Lung (tissue), 16 donors: ENCODE results near the gene RGS1. TPM values are rescaled to one million over a fixed set of nuclear protein-coding genes. Genes with fewer than 3 reads are reported as not detected.

Experiments
- ATAC-seq: fragments of 200-7000 bp; cut with Tn5 transposase; one replicate; pipeline ENCODE4 v1.9.1; 2020; ENCODE audit warnings: moderate number of reproducible peaks; ENCODE audit not compliant: insufficient read depth, low FRiP score
- DNase-seq, 3 donors: peaks; one replicate each; pipeline ENCODE4 v3.0.0-alpha.2; 2013 to 2017
- H3K27ac ChIP-seq, 2 donors: one replicate each; pipeline ENCODE4 v1.5.1; 2013; ENCODE audit warnings: mild to moderate bottlenecking in 2 of 2, moderate library complexity in 2 of 2, control low read depth in 1 of 2, inconsistent platforms in 1 of 2, low read depth in 1 of 2, low read length in 1 of 2
- H3K27me3 ChIP-seq, 3 donors: one replicate each; pipeline ENCODE4 v1.5.1; 2013; ENCODE audit warnings: low read length in 2 of 3; ENCODE audit not compliant: control insufficient read depth in 3 of 3, insufficient read depth in 3 of 3
- H3K36me3 ChIP-seq, 4 donors: one replicate each; pipeline ENCODE4 v1.5.1; 2013; ENCODE audit warnings: low read length in 4 of 4, mild to moderate bottlenecking in 1 of 4, moderate library complexity in 1 of 4; ENCODE audit not compliant: control insufficient read depth in 4 of 4, insufficient read depth in 4 of 4
- H3K4me1 ChIP-seq, 5 donors: one replicate each; pipeline ENCODE4 v1.5.1; 2013; ENCODE audit warnings: low read length in 5 of 5, mild to moderate bottlenecking in 2 of 5, moderate library complexity in 1 of 5; ENCODE audit not compliant: control insufficient read depth in 5 of 5, insufficient read depth in 5 of 5
- H3K4me3 ChIP-seq: one replicate; pipeline ENCODE4 v1.5.1; 2013; ENCODE audit warnings: mild to moderate bottlenecking, control low read depth, moderate library complexity
- H3K9ac ChIP-seq, 2 donors: one replicate each; pipeline ENCODE4 v1.5.1; 2013; ENCODE audit warnings: low read length in 2 of 2, control low read depth in 1 of 2; ENCODE audit not compliant: insufficient read depth in 1 of 2
- H3K9me3 ChIP-seq, 4 donors: one replicate each; pipeline ENCODE4 v1.5.1; 2013; ENCODE audit warnings: low read length in 3 of 4, mild to moderate bottlenecking in 1 of 4, moderate library complexity in 1 of 4; ENCODE audit not compliant: control insufficient read depth in 4 of 4, insufficient read depth in 3 of 4
- WGBS, 2 donors: extraction: QIAGEN DNeasy Blood & Tissue Kit; methylation state at CpG; one replicate each; pipeline ENCODE4 v1.1.7; 2013; 5-methylcytosine and 5-hydroxymethylcytosine counted together
- long read RNA-seq, 5 donors: transcript quantifications; one replicate each; lab custom pipeline, GENCODE V29; 2026
- polyA plus RNA-seq, 2 donors: library from polyadenylated mRNA; stranded (reverse); fragments of 200-250 nt; gene quantifications; one replicate each; pipeline ENCODE4 v1.2.1, GENCODE V29; 2013
- total RNA-seq, 2 donors: library from RNA; depleted of rRNA in 1 of 2; stranded (reverse); fragments of >200 nt in 1 of 2; gene quantifications; one replicate each; pipeline ENCODE4 v1.2.1, GENCODE V29; 2014 to 2021
- TF ChIP-seq, protein P1 (sequence below): IDR thresholded peaks from 2 replicates; pipeline ENCODE4 v1.5.1; 2012; ENCODE audit warnings: mild to moderate bottlenecking; ENCODE audit errors: control extremely low read depth, extremely low read depth
- donor health status: control.
- donor health status: control.
- donor health status: Bipolar disorder and iron deficiency.
- donor health status: healthy.
- donor health status: DM: yes; HTN: yes; CAD: no.

Gene RGS1, protein sequence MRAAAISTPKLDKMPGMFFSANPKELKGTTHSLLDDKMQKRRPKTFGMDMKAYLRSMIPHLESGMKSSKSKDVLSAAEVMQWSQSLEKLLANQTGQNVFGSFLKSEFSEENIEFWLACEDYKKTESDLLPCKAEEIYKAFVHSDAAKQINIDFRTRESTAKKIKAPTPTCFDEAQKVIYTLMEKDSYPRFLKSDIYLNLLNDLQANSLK
- total RNA-seq (10 to 100 TPM in 1 of 2 donors, 1 to 10 TPM in 1; 7.3 to 86.6 TPM), polyA plus RNA-seq (10 to 100 TPM in 1 of 2 donors, 1 to 10 TPM in 1; 8.0 to 34.1 TPM)
- long read RNA-seq, donor 1 = 0 reads
- long read RNA-seq, donor 2, partial matches to known transcripts = 0 of 1 reads
- long read RNA-seq, donor 2, other reads (novel, unspliced or antisense) = 0 of 1 reads
- long read RNA-seq, donor 3 = 0 reads
- long read RNA-seq, donor 4 = 0 reads
- long read RNA-seq, donor 5 = 0 reads

- peaks cover 0 to 5% (median 0%) of the 10 kb centered on the region in 5 donors for H3K4me1 ChIP-seq
- H3K27me3 ChIP-seq = no peaks in the 10 kb centered on the region
- 44 to 49% methylated on average over 7 of the region's 7 CpGs for WGBS, 2 donors
- no peaks in the 10 kb centered on the region for H3K36me3 ChIP-seq
- TF ChIP-seq, protein P1, sequence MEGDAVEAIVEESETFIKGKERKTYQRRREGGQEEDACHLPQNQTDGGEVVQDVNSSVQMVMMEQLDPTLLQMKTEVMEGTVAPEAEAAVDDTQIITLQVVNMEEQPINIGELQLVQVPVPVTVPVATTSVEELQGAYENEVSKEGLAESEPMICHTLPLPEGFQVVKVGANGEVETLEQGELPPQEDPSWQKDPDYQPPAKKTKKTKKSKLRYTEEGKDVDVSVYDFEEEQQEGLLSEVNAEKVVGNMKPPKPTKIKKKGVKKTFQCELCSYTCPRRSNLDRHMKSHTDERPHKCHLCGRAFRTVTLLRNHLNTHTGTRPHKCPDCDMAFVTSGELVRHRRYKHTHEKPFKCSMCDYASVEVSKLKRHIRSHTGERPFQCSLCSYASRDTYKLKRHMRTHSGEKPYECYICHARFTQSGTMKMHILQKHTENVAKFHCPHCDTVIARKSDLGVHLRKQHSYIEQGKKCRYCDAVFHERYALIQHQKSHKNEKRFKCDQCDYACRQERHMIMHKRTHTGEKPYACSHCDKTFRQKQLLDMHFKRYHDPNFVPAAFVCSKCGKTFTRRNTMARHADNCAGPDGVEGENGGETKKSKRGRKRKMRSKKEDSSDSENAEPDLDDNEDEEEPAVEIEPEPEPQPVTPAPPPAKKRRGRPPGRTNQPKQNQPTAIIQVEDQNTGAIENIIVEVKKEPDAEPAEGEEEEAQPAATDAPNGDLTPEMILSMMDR = no peak
- peak; percentile 67 for ATAC-seq
- H3K4me3 ChIP-seq = no peak within 1 kb of the TSS
- H3K9ac ChIP-seq = no peak within 1 kb of the TSS
- peaks cover 0 to 2% (median 0%) of the 10 kb centered on the region in 4 donors for H3K9me3 ChIP-seq
- no peak within 1 kb of the TSS for H3K27ac ChIP-seq
- peak in 1 of 3 donors; percentile 25 for DNase-seq
Measured at GRCh38 chr1:192575499-192576189, at the start of gene RGS1. Gene RGS1 (plus strand): TSS chr1:192575773. CDS start chr1:192575793, 20 bp downstream.

GRCh38 chr1:192527111-192527795 lies 48.3 kb upstream of the RGS1 start:
- H3K27me3 ChIP-seq = no peaks in the 10 kb centered on the region
- H3K4me3 ChIP-seq = no peak overlapping the region
- no peaks in the 10 kb centered on the region for H3K9me3 ChIP-seq
- TF ChIP-seq, protein P1 = no peak
- H3K36me3 ChIP-seq = no peaks in the 10 kb centered on the region
- no peak overlapping the region for H3K9ac ChIP-seq
- WGBS, 2 donors = 89 to 93% methylated on average over 5 of the region's 5 CpGs
- peaks cover 0 to 11% (median 0%) of the 10 kb centered on the region in 5 donors for H3K4me1 ChIP-seq
- H3K27ac ChIP-seq = no peak overlapping the region
- ATAC-seq (no peak), DNase-seq (no peak)

- no peaks in the 10 kb centered on the region for H3K36me3 ChIP-seq
- TF ChIP-seq, protein P1 = no peak
- DNase-seq = no peak
- no peaks in the 10 kb centered on the region for H3K27me3 ChIP-seq
- no peaks in the 10 kb centered on the region for H3K9me3 ChIP-seq
- H3K27ac ChIP-seq = no peak overlapping the region
- no peak for ATAC-seq
- H3K4me3 ChIP-seq = no peak overlapping the region
- no peak overlapping the region for H3K9ac ChIP-seq
- peaks cover 0 to 11% (median 0%) of the 10 kb centered on the region in 5 donors for H3K4me1 ChIP-seq
Measured at GRCh38 chr1:192527950-192528349, 47.6 kb upstream of the RGS1 start.
